HCT116 (cell line): ENCODE results near the gene CHFR. TPM values are rescaled to one million over a fixed set of nuclear protein-coding genes. Genes with fewer than 3 reads are reported as not detected.
"Not testable (repeated sequence)": the region's sequence is repeated elsewhere in the genome, so short reads cannot be mapped to it uniquely, and the experiment has no call there.

Experiments used
- ATAC-seq: fragments of 200-7000 bp; cut with Tn5 transposase; 2 replicates; pipeline ENCODE4 v1.9.1; 2020; ENCODE audit warnings: mild to moderate bottlenecking, moderate library complexity
- BruUV-seq: library from RNA; stranded (reverse); fragments of 400-500 nt; replicated peaks from 2 replicates; lab custom pipeline; 2021; lab: Mats Ljungman, UMichigan
- CTCF ChIA-PET: fragments of 300-600 bp; sonication (Branson Sonifier 250); formaldehyde crosslinking; loops from one replicate; lab custom pipeline; 2021; ENCODE audit warnings: antibody characterized with exemption; lab: Charles Lee
- POLR2A ChIA-PET: fragments of 300-600, 350-600 bp; sonication (Branson Sonifier 250); formaldehyde crosslinking; loops from one replicate; lab custom pipeline; 2021; ENCODE audit warnings: antibody characterized with exemption; lab: Charles Lee
- RAD21 ChIA-PET, 2 experiments: fragments of 300-600 bp; sonication (Branson Sonifier 250); formaldehyde crosslinking; loops; one replicate each; lab custom pipeline; 2023; ENCODE audit warnings: low total read pairs in 2 of 2; ENCODE audit not compliant: uncharacterized antibody in 2 of 2, unreplicated experiment in 2 of 2, low non-redundant PET in 1 of 2; lab: Charles Lee
- DNase-seq: peaks from one replicate; pipeline ENCODE4 v3.0.0-alpha.2; 2010; ENCODE audit warnings: low read depth, low spot score
- H2AFZ ChIP-seq: fragments of 200-600 bp; shearing (Covaris generic), sonication (generic); 2 replicates; pipeline ENCODE4 v1.6.1; 2017; ENCODE audit warnings: low read depth, mixed run types, mixed read lengths, antibody characterized with exemption, low read length; ENCODE audit not compliant: poor library complexity, severe bottlenecking
- H3K27ac ChIP-seq: 2 replicates; pipeline ENCODE4 v1.5.1; 2012; ENCODE audit warnings: low read depth, low read length
- H3K27me3 ChIP-seq: fragments of 200-600 bp; sonication (generic); 2 replicates; pipeline ENCODE4 v1.6.1; 2016; ENCODE audit warnings: mixed run types, low read length, mixed read lengths; ENCODE audit not compliant: insufficient read depth
- H3K36me3 ChIP-seq, 2 experiments: fragments of 200-500 bp in 1 of 2; fragments of 200-600 bp in 1 of 2; sonication (Bioruptor generic) in 1 of 2; sonication (generic) in 1 of 2; 2 replicates each; pipeline versions ENCODE4 v1.5.1 to v1.6.1; 2014 to 2016; ENCODE audit warnings: low read length in 2 of 2, inconsistent platforms in 1 of 2, mixed read lengths in 1 of 2, mixed run types in 1 of 2; ENCODE audit not compliant: insufficient read depth in 2 of 2, control insufficient read depth in 1 of 2
- H3K4me1 ChIP-seq, 2 experiments: fragments of 200-600 bp in 1 of 2; sonication (generic) in 1 of 2; 2 replicates each; pipeline versions ENCODE4 v1.5.1 to v1.6.1; 2012 to 2017; ENCODE audit warnings: low read length in 2 of 2, inconsistent platforms in 1 of 2, mild to moderate bottlenecking in 1 of 2, mixed read lengths in 1 of 2, mixed run types in 1 of 2, moderate library complexity in 1 of 2; ENCODE audit not compliant: insufficient read depth in 2 of 2, control insufficient read depth in 1 of 2
- H3K4me2 ChIP-seq: fragments of 200-600 bp; sonication (generic); 2 replicates; pipeline ENCODE4 v1.6.1; 2017; ENCODE audit warnings: mixed run types, low read length, mixed read lengths
- H3K4me3 ChIP-seq, 2 experiments: fragments of 200-600 bp in 1 of 2; sonication (generic) in 1 of 2; replicated peaks in 1 of 2; 2 replicates each; pipeline ENCODE4 v1.5.1; 2011 to 2016; ENCODE audit warnings: low read length in 2 of 2, control low read depth in 1 of 2, low read depth in 1 of 2, mild to moderate bottlenecking in 1 of 2, mixed read lengths in 1 of 2, mixed run types in 1 of 2
- H3K79me2 ChIP-seq: fragments of 200-600 bp; sonication (generic); 2 replicates; pipeline ENCODE4 v1.6.1; 2017; ENCODE audit warnings: mild to moderate bottlenecking, mixed run types, low read length, moderate library complexity, mixed read lengths; ENCODE audit not compliant: insufficient read depth
- H3K9ac ChIP-seq: fragments of 200-600 bp; sonication (generic); 2 replicates; pipeline ENCODE4 v1.6.1; 2016; ENCODE audit warnings: low read length, mixed read lengths
- H3K9me2 ChIP-seq: fragments of 200-600 bp; sonication (generic), shearing (Covaris generic); 2 replicates; pipeline ENCODE4 v1.6.1; 2017; ENCODE audit warnings: mixed run types, mild to moderate bottlenecking, moderate library complexity; ENCODE audit not compliant: insufficient read depth
- H3K9me3 ChIP-seq, 2 experiments: fragments of 200-500 bp in 1 of 2; fragments of 200-600 bp in 1 of 2; sonication (Bioruptor generic) in 1 of 2; sonication (generic) in 1 of 2; 2 replicates each; pipeline ENCODE4 v1.6.1; 2014 to 2017; ENCODE audit warnings: low read length in 2 of 2, mixed read lengths in 2 of 2, inconsistent platforms in 1 of 2, low read depth in 1 of 2, mild to moderate bottlenecking in 1 of 2, mixed run types in 1 of 2, moderate library complexity in 1 of 2; ENCODE audit not compliant: control insufficient read depth in 1 of 2, insufficient read depth in 1 of 2
- H4K20me1 ChIP-seq: fragments of 200-600 bp; sonication (generic), shearing (Covaris generic); 2 replicates; pipeline ENCODE4 v1.6.1; 2017; ENCODE audit warnings: mixed run types, mild to moderate bottlenecking, moderate library complexity; ENCODE audit not compliant: insufficient read depth
- CEBPB ChIP-seq: IDR thresholded peaks from 2 replicates; pipeline ENCODE4 v1.6.1; 2012; ENCODE audit warnings: low read depth
- EGR1 ChIP-seq: IDR thresholded peaks from 2 replicates; pipeline ENCODE4 v1.6.1; 2012; ENCODE audit warnings: low read depth
- ELF1 ChIP-seq: IDR thresholded peaks from 2 replicates; pipeline ENCODE4 v1.6.1; 2012; ENCODE audit warnings: low read depth, borderline replicate concordance
- JUND ChIP-seq: IDR thresholded peaks from 2 replicates; pipeline ENCODE4 v1.6.1; 2012
- RAD21 ChIP-seq: IDR thresholded peaks from 2 replicates; pipeline ENCODE4 v1.6.1; 2012; ENCODE audit warnings: low read depth, mild to moderate bottlenecking
- SIN3A ChIP-seq: IDR thresholded peaks from 2 replicates; pipeline ENCODE4 v1.6.1; 2012; ENCODE audit warnings: low read depth
- SP1 ChIP-seq: IDR thresholded peaks from 2 replicates; pipeline ENCODE4 v1.6.1; 2012; ENCODE audit warnings: low read depth
- TCF7L2 ChIP-seq: IDR thresholded peaks from 2 replicates; pipeline ENCODE4 v1.7.0; 2011; ENCODE audit warnings: borderline replicate concordance, inconsistent platforms; ENCODE audit not compliant: insufficient read depth, insufficient read length; ENCODE audit errors: extremely low read depth
- intact Hi-C: fragments of 100-400 bp; cut with micrococcal nuclease; formaldehyde crosslinking; loops from 2 replicates; pipeline ENCODE4 v1.10.0; 2022
- total RNA-seq: library from RNA; stranded (reverse); gene quantifications from one replicate; pipeline ENCODE4 v1.2.1, GENCODE V29; 2021; ENCODE audit not compliant: unreplicated experiment
- TF ChIP-seq, protein P1 (sequence below): IDR thresholded peaks from 2 replicates; pipeline ENCODE4 v1.6.1; 2011; ENCODE audit warnings: mild to moderate bottlenecking, low read length, moderate library complexity; ENCODE audit not compliant: insufficient replicate concordance; ENCODE audit errors: extremely low read depth

CHFR gene
- total RNA-seq, 1 experiment from 2014 or later, result 0.39 TPM

DNA sequence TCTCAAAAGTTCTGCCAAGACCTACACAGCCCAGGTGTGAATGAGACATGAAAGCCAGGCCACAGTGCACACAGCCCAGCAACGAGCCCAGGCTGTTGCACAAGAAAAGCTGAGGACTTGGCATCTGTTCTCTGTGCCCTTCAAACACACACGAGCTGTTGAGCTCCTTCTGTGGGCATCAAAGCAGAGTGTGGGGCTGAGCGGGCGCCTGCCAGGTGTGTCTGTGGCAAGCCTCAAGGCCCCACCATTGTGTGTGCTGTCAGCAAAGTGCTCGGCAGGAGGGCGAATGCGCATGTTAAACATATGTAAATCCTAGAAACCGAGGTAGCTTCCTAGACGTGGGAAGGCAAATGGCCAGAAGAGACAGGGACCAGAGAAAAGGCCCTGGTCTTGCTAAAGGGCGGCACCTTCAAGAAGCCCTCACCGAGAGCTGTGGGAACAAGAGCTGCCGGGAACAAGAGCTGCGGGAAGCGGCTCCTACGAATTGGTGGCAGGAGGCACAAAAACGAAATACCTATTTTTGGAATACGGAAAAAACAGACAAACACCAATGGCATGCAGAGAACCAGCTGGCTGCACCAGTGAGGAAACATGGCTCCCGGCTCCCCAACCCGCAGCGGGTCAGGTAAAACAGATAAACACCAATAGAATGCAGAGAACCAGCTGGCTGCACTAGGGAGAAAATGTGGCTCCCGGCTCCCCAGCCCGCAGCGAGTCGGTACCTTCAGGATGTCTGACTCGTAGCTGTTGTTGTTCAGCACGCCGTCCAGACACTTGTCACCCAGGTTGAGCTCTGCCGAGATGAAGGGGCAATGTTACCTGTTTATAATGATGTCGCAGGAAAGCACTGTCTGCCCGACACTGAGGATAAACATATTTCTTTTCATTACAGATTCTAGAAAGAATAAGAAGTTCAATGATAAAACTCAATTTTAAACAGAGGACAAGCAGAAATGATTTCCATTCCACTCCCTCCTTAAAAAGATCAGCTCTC lies 39.7 kb downstream of the CHFR start:
- Histone ChIP-seq H3K27me3 (no peaks in the 10 kb centered on the region), H2AFZ (no peak overlapping the region), H4K20me1 (no peaks in the 10 kb centered on the region), H3K9me2 (no peaks in the 10 kb centered on the region), H3K4me2 (no peak overlapping the region), H3K79me2 (no peaks in the 10 kb centered on the region), H3K27ac (no peak overlapping the region), H3K4me3 (no peak overlapping the region), H3K36me3 (no peaks in the 10 kb centered on the region), H3K9ac (no peak overlapping the region), H3K4me1 (no peaks in the 10 kb centered on the region), H3K9me3 (no peaks in the 10 kb centered on the region)
- ChIA-PET CTCF (no interaction called here), RAD21 (no interaction called here), POLR2A (no interaction called here)
- no peak for TF ChIP-seq JUND
- TF ChIP-seq EGR1, result no peak
- no peak for TF ChIP-seq RAD21
- TF ChIP-seq, protein P1, sequence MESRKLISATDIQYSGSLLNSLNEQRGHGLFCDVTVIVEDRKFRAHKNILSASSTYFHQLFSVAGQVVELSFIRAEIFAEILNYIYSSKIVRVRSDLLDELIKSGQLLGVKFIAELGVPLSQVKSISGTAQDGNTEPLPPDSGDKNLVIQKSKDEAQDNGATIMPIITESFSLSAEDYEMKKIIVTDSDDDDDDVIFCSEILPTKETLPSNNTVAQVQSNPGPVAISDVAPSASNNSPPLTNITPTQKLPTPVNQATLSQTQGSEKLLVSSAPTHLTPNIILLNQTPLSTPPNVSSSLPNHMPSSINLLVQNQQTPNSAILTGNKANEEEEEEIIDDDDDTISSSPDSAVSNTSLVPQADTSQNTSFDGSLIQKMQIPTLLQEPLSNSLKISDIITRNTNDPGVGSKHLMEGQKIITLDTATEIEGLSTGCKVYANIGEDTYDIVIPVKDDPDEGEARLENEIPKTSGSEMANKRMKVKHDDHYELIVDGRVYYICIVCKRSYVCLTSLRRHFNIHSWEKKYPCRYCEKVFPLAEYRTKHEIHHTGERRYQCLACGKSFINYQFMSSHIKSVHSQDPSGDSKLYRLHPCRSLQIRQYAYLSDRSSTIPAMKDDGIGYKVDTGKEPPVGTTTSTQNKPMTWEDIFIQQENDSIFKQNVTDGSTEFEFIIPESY, result no peak
- no peak for TF ChIP-seq CEBPB
- TF ChIP-seq ELF1, result no peak
- no peak for TF ChIP-seq SIN3A
- TF ChIP-seq SP1, result no peak
- TF ChIP-seq TCF7L2, result no peak
- intact Hi-C loops, result no loop called here
- no peak for DNase-seq
- no TSS peak for BruUV-seq
- no peak for ATAC-seq

DNA sequence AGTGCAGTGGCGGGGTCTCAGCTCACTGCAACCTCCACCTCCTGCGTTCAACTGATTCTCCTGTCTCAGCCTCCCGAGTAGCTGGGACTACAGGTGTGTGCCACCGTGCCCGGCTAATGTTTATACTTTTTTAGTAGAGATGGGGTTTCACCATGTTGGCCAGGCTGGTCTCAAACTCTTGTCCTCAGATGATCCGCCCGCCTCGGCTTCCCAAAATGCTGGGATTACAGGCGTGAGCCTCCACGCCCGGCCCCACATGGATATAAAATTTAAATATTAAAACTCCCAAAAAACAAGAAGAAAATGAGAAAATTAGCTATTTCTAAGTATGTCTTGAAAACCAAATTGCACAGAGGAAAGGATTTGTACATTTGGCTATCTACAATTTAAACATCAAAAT lies 42.7 kb downstream of the CHFR start:
- H3K4me2 ChIP-seq, BruUV-seq, H3K9me3 ChIP-seq, CTCF ChIA-PET, H3K36me3 ChIP-seq, H3K9ac ChIP-seq, RAD21 ChIA-PET, H3K9me2 ChIP-seq, H3K27me3 ChIP-seq, H2AFZ ChIP-seq, H3K4me3 ChIP-seq, POLR2A ChIA-PET, H3K27ac ChIP-seq, H3K4me1 ChIP-seq, H4K20me1 ChIP-seq, DNase-seq, intact Hi-C loops, H3K79me2 ChIP-seq, ATAC-seq: not testable (repeated sequence)
